RKO (cell line): ENCODE data around the gene LIN54.
A peak's percentile ranks its signal among the peaks of the same experiment; 100 is the strongest.
"Not testable (repeated sequence)": the region's sequence is repeated elsewhere in the genome, so short reads cannot be mapped to it uniquely, and the experiment has no call there.

Experiments
- DNase-seq: peaks from one replicate; pipeline ENCODE4 v3.0.0-alpha.2; 2016; ENCODE audit warnings: low spot score

Gene LIN54

GRCh38 chr4:83012200-83012686, 1.6 kb upstream of the LIN54 start:
- DNase-seq = peak; percentile 51

GRCh38 chr4:83011689-83012199, 1.1 kb upstream of the LIN54 start:
- DNase-seq = peak; percentile 63

GRCh38 chr4:83010111-83010521, 507 bp downstream of the LIN54 start:
- peak; percentile 82 for DNase-seq

DNA sequence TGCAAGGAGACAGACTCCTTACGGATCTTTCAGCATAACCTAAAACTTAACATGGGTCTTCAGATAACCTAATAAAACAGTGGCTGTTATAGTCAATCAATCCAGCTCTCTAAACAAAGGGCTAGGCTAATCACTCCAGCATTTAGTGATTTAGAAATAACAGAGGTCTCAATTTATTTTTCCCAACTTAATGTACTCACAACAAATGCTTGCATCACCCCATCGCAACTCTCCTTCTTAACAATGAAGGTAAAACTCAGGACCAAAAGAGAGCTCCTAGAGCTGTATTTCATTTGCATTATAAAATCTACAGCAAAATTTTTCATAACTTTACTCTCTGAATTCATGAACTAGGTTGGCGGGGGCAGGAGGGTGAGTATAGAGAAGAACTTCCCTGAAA, 1.1 kb downstream of the LIN54 start:
- peak; percentile 39 for DNase-seq

DNA sequence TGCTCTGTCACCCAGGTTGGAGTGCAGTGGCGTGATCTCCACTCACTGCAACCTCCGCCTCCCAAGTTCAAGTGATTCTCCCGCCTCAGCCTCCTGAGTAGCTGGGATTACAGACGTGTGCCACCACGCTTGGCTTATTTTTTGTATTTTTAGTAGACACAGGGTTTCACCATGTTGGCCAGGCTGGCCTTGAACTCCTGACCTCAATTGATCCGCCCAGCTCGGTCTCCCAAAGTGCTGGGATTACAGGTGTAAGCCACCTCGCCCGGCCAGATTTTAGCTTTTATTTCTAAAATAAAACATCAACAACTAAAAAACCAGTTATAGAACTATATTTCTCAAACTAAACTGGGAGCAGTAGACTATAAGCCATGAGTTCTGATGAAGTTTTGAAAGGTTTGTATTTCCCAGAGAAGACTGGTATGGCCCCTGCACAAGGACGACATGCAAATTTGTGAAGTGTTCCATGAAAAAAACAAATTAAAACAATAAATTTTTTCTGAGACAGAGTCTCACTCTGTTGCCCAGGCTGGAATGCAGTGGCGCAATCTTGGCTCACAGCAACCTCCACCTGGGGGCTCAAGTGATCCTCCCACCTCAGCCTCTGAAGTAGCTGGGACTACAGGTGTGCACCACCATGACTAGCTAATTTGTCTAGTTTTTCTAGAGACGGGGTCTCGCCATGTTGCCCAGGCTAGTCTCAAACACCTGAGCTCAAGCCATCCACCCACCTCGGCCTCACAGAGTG, 7.4 kb downstream of the LIN54 start:
- not testable (repeated sequence) for DNase-seq

DNA sequence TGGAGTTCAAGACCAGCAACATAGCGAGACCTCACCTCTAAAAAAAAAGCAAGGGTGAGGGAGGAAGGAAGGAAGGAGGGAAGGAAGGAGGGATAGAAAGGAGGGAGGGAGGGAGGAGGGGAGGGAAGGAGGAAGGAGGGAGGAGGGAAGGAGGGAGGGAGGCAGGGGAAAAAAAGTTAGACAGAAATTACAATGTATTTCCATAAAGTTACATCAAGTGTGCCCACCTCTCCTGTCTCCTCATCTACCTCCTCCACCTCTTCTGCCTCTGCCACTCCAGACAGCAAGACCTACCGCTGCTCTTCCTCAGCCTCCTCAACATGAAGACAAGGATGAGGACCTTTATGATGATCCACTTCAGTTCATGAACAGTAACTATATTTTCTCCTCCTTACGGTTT, 8.3 kb downstream of the LIN54 start:
- no peak for DNase-seq

DNA sequence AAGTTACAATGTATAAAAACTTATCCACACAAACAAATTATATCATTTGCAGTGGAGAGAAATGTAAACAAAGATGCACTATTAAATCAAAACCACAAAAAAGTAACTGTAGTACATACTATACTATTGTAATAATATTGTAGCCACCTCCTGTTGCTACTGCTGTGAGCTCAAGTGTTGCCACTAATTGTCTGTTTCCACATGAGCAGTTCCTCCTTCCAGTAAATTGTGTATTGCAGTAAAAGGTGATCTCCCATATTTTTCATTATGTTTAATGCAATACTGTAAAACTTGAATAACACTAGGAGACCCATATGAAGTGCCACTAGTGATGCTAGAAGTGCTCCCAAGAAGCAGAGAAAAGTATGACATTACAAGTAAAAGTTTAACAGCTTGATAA, 11.7 kb downstream of the LIN54 start:
- no peak for DNase-seq

- DNase-seq = no peak
These were observed 15.8 kb downstream of the LIN54 start for GRCh38 chr4:82994834-82995233.

DNA sequence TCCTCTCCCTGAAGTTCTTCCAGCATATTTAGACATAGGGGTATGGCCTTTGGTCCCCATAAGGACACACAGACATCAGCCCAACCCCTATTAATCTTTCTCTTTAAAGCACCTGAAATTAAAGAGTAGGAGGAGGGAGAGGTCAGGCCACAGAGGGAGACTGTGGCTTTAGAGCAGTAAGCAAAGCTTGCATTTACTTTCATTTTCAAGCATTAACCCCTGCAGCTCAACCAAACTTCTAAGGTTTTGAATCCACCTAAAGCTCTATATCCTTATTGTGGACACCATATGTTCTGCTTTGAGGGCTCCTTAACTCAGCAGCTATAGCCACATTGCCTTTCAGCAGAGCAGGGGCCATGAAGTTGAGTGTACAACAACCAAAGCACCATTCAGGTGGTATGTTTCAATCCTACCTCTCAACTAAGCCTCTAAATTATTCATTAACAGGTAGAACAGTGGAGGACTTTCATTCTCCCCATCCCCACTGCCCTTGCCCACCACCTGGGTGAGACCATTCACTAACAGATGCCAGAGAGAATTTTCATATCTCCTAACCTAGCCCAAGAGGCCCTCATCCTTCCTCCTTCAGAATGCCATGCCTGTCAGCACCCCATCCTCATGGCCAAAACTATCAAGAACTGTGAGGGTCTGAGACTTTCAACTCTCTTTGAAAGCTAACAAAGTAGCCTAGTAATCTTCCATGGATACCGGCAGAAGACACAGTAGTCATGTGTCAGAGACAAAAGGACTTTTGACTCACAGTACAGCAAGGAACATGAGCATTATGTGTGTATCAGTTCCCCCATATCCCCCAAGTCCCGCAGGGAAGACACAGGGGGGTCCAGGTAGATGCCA, 20.8 kb downstream of the LIN54 start:
- DNase-seq = no peak

GRCh38 chr4:82988323-82988832, 22.2 kb downstream of the LIN54 start:
- no peak for DNase-seq

GRCh38 chr4:82987519-82987918, 23.1 kb downstream of the LIN54 start:
- DNase-seq = not testable (repeated sequence)

- DNase-seq = peak; percentile 49
These were observed 26.2 kb downstream of the LIN54 start for GRCh38 chr4:82984459-82984858.

DNA sequence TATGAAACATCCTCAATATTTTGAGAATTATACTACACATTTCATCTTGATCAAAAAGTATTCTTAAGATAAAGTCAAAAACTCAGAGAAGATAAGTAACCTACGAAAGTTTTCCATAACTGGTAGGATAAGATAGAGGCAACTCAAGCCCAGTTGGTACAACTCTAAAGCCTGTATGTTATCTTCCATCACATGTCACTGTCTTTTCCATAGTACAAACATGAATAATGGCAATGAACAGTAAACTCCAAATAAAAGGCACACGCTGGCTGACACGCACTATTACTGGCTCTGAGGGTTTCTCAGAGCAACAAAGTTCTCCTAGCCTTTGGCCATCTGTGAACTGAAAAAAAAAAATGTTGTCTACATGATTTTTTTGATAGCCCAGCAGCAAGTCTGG, 27.2 kb downstream of the LIN54 start:
- no peak for DNase-seq

- no peak for DNase-seq
These were observed 29.5 kb downstream of the LIN54 start for GRCh38 chr4:82981138-82981537.

- DNase-seq = no peak
These were observed 34.8 kb downstream of the LIN54 start for GRCh38 chr4:82975792-82976191.

DNA sequence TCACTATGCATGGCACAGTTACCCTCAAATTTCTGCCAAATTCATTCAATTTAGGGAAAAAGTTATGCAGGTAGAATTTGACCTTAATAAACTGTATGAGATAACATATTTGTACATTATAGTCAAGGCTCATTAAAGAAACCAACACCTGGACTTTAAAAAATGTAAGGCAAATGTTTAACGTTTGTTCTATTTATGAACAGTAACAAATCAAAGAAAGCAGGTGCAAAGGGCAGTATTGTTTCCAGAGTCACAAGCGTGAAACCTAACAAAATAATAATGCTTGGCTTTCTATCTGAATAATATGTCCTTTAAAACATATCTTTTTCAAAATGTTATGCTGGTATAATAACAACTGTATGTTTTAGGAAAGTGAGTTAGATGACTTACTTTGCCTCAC, 41.2 kb downstream of the LIN54 start:
- DNase-seq = no peak

GRCh38 chr4:82968972-82969371, 41.7 kb downstream of the LIN54 start:
- no peak for DNase-seq

GRCh38 chr4:82965763-82966162, 44.9 kb downstream of the LIN54 start:
- DNase-seq = no peak

- DNase-seq = no peak
These were observed 53.6 kb downstream of the LIN54 start for GRCh38 chr4:82957045-82957444.

DNA sequence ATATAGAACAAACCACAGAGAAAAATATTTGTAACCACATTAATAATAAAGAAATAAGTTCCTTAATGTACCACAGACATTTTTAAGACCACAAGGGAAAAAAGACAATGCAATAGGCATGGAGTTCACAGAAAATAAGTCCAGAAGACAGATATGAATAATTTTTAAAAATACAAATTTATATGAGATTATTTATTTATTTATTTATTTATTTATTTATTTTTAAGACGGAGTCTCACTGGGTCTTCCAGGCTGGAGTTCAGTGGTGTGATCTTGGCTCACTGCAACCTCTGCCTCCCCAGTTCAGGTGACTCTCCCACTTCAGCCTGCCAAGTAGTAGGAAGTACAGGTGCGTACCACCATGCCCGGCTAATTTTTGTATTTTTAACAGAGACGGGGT, 56.4 kb downstream of the LIN54 start:
- DNase-seq = no peak

DNA sequence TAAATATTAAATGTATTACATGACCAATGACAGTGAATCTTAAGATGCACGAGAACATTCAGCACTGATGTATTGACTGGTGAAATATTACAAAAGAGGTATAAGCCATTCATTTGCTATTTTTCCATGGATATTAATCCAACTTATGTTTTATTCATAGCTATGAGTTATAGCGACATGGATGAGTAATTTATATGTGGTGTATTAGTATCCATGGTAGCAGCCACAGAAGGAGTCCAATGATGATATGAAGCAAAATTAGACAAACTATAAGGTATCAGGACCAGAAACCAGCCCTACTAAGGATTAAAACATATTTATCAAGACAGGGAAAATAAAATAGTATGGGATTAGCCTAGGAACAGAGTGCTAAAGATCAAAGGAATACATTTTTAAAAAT, 59.4 kb downstream of the LIN54 start:
- peak; percentile 6 for DNase-seq

GRCh38 chr4:82948647-82949204, 61.9 kb downstream of the LIN54 start:
- DNase-seq = no peak
